NCI-H526 (cell line): Measurements from ENCODE around the gene TREX2.
"Not testable (repeated sequence)": the region's sequence is repeated elsewhere in the genome, so short reads cannot be mapped to it uniquely, and the experiment has no call there.

ENCODE experiments used
- DNase-seq, 2 experiments: peaks; one replicate each; lab custom pipeline; 2025; lab: John Stamatoyannopoulos, UW

TREX2 gene

GRCh38 chrX:153408221-153408721 lies 37.6 kb downstream of the TREX2 start:
- DNase-seq: no peak

- DNase-seq: no peak
These were observed 38.1 kb downstream of the TREX2 start for GRCh38 chrX:153407736-153408135.

- no peak for DNase-seq
These were observed 39.0 kb downstream of the TREX2 start for GRCh38 chrX:153406903-153407302.

GRCh38 chrX:153406011-153406410 lies 39.8 kb downstream of the TREX2 start:
- DNase-seq: no peak

- DNase-seq: no peak
These were observed 40.4 kb downstream of the TREX2 start for GRCh38 chrX:153405426-153405825.

GRCh38 chrX:153404333-153404732 lies 41.5 kb downstream of the TREX2 start:
- not testable (repeated sequence) for DNase-seq

- no peak for DNase-seq
These were observed 44.6 kb downstream of the TREX2 start, which contains the start of gene PNMA6E for GRCh38 chrX:153401133-153401764. Gene PNMA6E (minus strand): TSS chrX:153401350. CDS start chrX:153398849, 2,501 bp downstream.

- peak; percentile 20 to 61 for DNase-seq
These were observed 45.4 kb downstream of the TREX2 start for GRCh38 chrX:153400146-153401132.

GRCh38 chrX:153398275-153398960 lies 47.4 kb downstream of the TREX2 start:
- no peak for DNase-seq

- DNase-seq: no peak
These were observed 48.4 kb downstream of the TREX2 start for GRCh38 chrX:153397256-153397960.

- DNase-seq: no peak
These were observed 49.3 kb downstream of the TREX2 start for GRCh38 chrX:153396320-153397195.

- DNase-seq: no peak
These were observed 50.1 kb downstream of the TREX2 start for GRCh38 chrX:153395613-153396319.

GRCh38 chrX:153394612-153395011 lies 51.2 kb downstream of the TREX2 start:
- DNase-seq: no peak
